ENCODE measurements around the gene ZNHIT1. TPM values are rescaled to one million over a fixed set of nuclear protein-coding genes. Genes with fewer than 3 reads are reported as not detected.

The ZNHIT1 gene
- total RNA-seq, 1 experiment from 2014 or later: 69.7 TPM

DNA sequence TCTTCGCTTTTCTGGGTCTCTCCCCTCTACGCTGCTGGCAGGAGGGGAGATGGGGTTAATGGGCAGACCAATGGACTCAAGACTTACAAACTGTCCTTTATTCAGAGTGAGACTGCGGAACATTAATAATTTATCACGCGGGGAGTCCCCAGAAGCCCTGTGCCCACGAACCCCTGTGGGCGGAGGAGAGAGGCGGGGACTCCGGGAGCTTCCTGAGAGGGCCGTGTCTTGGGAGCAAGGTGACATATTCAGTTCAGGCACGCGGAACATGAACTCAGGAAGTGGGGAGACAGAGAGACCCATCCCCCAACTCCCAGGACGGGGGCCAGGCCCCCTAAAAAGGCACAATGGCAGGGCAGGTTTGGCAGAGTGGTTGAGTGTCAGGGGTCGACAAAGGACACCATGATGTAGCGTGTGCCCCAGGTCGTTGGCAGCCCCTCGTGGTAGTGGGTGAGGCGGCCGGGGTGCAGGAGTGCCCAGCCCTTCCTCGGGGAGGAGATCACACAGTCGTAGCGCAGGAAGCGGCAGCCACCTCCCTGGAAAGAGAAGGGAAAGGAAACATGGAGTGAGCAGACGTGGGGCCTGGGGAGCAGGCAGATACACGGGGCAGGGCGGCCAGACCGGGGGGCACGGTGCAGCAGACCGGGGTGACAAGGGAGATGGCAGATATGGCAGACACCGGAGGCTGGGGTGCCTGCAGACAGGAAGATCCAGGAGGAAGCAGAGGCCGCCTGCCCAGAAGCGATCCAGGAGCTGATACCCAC lies 11.9 kb upstream of the ZNHIT1 start:
- Histone ChIP-seq H3K27ac (ENCODE audit: low read length) (no peak overlapping the region), H3K36me3 (ENCODE audit: control insufficient read depth, insufficient read depth, low read length) (no peaks in the 10 kb centered on the region), H3K9me3 (ENCODE audit: control insufficient read depth, insufficient read depth, low read depth, low read length) (no peaks in the 10 kb centered on the region), H3K4me3 (ENCODE audit: low read depth in 2 of 2, low read length in 2 of 2) (no peak overlapping the region), H3K4me1 (ENCODE audit: control insufficient read depth, insufficient read depth, low read length) (no peaks in the 10 kb centered on the region), H3K27me3 (ENCODE audit: control insufficient read depth, insufficient read depth, low read length) (no peaks in the 10 kb centered on the region)
- no TSS peak for BruUV-seq (replicated peaks)
- CTCF ChIA-PET: no interaction called here
- no peak for TF ChIP-seq TCF7L2 (IDR thresholded peaks at IDR 0.05; ENCODE audit: low read depth, low read length)
- TF ChIP-seq, protein P1, sequence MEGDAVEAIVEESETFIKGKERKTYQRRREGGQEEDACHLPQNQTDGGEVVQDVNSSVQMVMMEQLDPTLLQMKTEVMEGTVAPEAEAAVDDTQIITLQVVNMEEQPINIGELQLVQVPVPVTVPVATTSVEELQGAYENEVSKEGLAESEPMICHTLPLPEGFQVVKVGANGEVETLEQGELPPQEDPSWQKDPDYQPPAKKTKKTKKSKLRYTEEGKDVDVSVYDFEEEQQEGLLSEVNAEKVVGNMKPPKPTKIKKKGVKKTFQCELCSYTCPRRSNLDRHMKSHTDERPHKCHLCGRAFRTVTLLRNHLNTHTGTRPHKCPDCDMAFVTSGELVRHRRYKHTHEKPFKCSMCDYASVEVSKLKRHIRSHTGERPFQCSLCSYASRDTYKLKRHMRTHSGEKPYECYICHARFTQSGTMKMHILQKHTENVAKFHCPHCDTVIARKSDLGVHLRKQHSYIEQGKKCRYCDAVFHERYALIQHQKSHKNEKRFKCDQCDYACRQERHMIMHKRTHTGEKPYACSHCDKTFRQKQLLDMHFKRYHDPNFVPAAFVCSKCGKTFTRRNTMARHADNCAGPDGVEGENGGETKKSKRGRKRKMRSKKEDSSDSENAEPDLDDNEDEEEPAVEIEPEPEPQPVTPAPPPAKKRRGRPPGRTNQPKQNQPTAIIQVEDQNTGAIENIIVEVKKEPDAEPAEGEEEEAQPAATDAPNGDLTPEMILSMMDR (IDR thresholded peaks at IDR 0.05): no peak
- TF ChIP-seq POLR2AphosphoS5 (IDR thresholded peaks at IDR 0.05; ENCODE audit: low read depth, low read length): no peak
- TF ChIP-seq SIN3A (IDR thresholded peaks at IDR 0.05; ENCODE audit: borderline replicate concordance, insufficient read depth, low read depth, low read length): no peak
- TF ChIP-seq, protein P2, sequence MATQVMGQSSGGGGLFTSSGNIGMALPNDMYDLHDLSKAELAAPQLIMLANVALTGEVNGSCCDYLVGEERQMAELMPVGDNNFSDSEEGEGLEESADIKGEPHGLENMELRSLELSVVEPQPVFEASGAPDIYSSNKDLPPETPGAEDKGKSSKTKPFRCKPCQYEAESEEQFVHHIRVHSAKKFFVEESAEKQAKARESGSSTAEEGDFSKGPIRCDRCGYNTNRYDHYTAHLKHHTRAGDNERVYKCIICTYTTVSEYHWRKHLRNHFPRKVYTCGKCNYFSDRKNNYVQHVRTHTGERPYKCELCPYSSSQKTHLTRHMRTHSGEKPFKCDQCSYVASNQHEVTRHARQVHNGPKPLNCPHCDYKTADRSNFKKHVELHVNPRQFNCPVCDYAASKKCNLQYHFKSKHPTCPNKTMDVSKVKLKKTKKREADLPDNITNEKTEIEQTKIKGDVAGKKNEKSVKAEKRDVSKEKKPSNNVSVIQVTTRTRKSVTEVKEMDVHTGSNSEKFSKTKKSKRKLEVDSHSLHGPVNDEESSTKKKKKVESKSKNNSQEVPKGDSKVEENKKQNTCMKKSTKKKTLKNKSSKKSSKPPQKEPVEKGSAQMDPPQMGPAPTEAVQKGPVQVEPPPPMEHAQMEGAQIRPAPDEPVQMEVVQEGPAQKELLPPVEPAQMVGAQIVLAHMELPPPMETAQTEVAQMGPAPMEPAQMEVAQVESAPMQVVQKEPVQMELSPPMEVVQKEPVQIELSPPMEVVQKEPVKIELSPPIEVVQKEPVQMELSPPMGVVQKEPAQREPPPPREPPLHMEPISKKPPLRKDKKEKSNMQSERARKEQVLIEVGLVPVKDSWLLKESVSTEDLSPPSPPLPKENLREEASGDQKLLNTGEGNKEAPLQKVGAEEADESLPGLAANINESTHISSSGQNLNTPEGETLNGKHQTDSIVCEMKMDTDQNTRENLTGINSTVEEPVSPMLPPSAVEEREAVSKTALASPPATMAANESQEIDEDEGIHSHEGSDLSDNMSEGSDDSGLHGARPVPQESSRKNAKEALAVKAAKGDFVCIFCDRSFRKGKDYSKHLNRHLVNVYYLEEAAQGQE (IDR thresholded peaks at IDR 0.05; ENCODE audit: insufficient read depth in 1 of 2, low read depth in 2 of 2, low read length in 1 of 2): no peak
- ATAC-seq (no peak), DNase-seq (ENCODE audit: low read depth, low spot score) (no peak)
- POLR2A ChIA-PET: no interaction called here
- intact Hi-C loops (cut with micrococcal nuclease; ENCODE audit: unreplicated experiment) (no loop called here), in situ Hi-C loops (cut with HindIII; ENCODE audit: low pct_unique_long_range_greater_than_20kb, low sequenced_read_pairs) (no loop called here)

DNA sequence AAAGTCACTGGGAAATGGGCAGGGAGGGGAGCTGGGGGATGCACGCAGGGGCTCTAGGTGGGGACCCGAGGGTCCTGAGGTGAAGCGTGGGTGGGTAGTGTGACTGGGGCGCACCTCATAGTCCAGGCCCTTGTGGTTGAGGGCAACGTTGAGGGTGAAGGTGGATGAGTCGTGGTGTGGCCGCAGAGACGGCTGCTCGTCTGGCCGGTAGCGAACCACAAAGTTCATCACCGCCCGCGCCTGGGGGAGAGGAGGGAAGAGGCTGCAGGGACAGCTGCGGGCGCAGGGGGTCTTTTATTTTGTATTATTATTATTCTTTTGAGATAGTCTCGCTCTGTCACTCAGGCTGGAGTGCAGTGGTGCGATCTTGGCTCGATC lies 11.3 kb upstream of the ZNHIT1 start:
- no peaks in the 10 kb centered on the region for H3K4me1 ChIP-seq (ENCODE audit: control insufficient read depth, insufficient read depth, low read length)
- no peaks in the 10 kb centered on the region for H3K9me3 ChIP-seq (ENCODE audit: control insufficient read depth, insufficient read depth, low read depth, low read length)
- ATAC-seq: no peak
- in situ Hi-C loops (cut with HindIII; ENCODE audit: low pct_unique_long_range_greater_than_20kb, low sequenced_read_pairs): no loop called here
- POLR2A ChIA-PET: no interaction called here
- no peaks in the 10 kb centered on the region for H3K36me3 ChIP-seq (ENCODE audit: control insufficient read depth, insufficient read depth, low read length)
- CTCF ChIA-PET: no interaction called here
- intact Hi-C loops (cut with micrococcal nuclease; ENCODE audit: unreplicated experiment): no loop called here
- BruUV-seq (replicated peaks): no TSS peak
- H3K27ac ChIP-seq (ENCODE audit: low read length): no peak overlapping the region
- no peak for DNase-seq (ENCODE audit: low read depth, low spot score)
- H3K27me3 ChIP-seq (ENCODE audit: control insufficient read depth, insufficient read depth, low read length): no peaks in the 10 kb centered on the region
- H3K4me3 ChIP-seq (ENCODE audit: low read depth in 2 of 2, low read length in 2 of 2): no peak overlapping the region
- TF ChIP-seq, protein P1 (IDR thresholded peaks at IDR 0.05): no peak
- TF ChIP-seq SIN3A (IDR thresholded peaks at IDR 0.05; ENCODE audit: borderline replicate concordance, insufficient read depth, low read depth, low read length) (no peak), TCF7L2 (IDR thresholded peaks at IDR 0.05; ENCODE audit: low read depth, low read length) (no peak), POLR2AphosphoS5 (IDR thresholded peaks at IDR 0.05; ENCODE audit: low read depth, low read length) (no peak)
- TF ChIP-seq, protein P2 (IDR thresholded peaks at IDR 0.05; ENCODE audit: insufficient read depth in 1 of 2, low read depth in 2 of 2, low read length in 1 of 2): no peak
